K562 (cell line): ENCODE results near the gene AGRN. TPM values are rescaled to one million over a fixed set of nuclear protein-coding genes. Genes with fewer than 3 reads are reported as not detected.
A peak's percentile ranks its signal among the peaks of the same experiment; 100 is the strongest.

Source experiments
- DDX20 ChIP-seq: fragments of 450-650 bp; IDR thresholded peaks from 2 replicates; pipeline ENCODE4 v1.6.1; 2016; ENCODE audit warnings: missing genetic modification characterization, low read depth, mild to moderate bottlenecking, missing compliant biosample characterization, moderate library complexity
- DEAF1 ChIP-seq: fragments of 450-650 bp; formaldehyde crosslinking; IDR thresholded peaks from 2 replicates; pipeline ENCODE4 v1.4.0; 2020; ENCODE audit warnings: mild to moderate bottlenecking, moderate library complexity
- ESRRA ChIP-seq: fragments of 450-650 bp; IDR thresholded peaks from 2 replicates; pipeline ENCODE4 v1.6.1; 2014; ENCODE audit warnings: low read depth, mild to moderate bottlenecking, moderate library complexity, borderline replicate concordance
- HMGN3 ChIP-seq: IDR thresholded peaks from 2 replicates; pipeline ENCODE4 v1.6.1; 2011; ENCODE audit warnings: borderline replicate concordance, low read depth, mild to moderate bottlenecking, mixed read lengths, low read length; ENCODE audit not compliant: insufficient read length; ENCODE audit errors: extremely low read depth
- L3MBTL2 ChIP-seq: fragments of 450-650 bp; IDR thresholded peaks from 2 replicates; pipeline ENCODE4 v1.6.1; 2016; ENCODE audit warnings: mild to moderate bottlenecking, moderate library complexity
- PML ChIP-seq: IDR thresholded peaks from 2 replicates; pipeline ENCODE4 v1.6.1; 2012; ENCODE audit warnings: low read length, inconsistent platforms
- POLR2G ChIP-seq: fragments of 200-400 bp; formaldehyde crosslinking; IDR thresholded peaks from 2 replicates; pipeline ENCODE4 v1.6.1; 2017; ENCODE audit warnings: low read depth, mild to moderate bottlenecking, antibody characterized with exemption, low read length, moderate library complexity
- PYGO2 ChIP-seq: fragments of 450-650 bp; IDR thresholded peaks from 2 replicates; pipeline ENCODE4 v1.6.1; 2016; ENCODE audit warnings: mild to moderate bottlenecking, missing genetic modification characterization, moderate library complexity, missing compliant biosample characterization
- SETDB1 ChIP-seq: IDR thresholded peaks from one replicate; pipeline ENCODE4 v1.6.1; 2012; ENCODE audit warnings: low read length, control low read depth, inconsistent platforms
- SRSF7 ChIP-seq: fragments of 200-400 bp; formaldehyde crosslinking; optimal IDR thresholded peaks from 2 replicates; pipeline ENCODE3; 2017; ENCODE audit warnings: mild to moderate bottlenecking, low read depth, low read length
- ZBTB2 ChIP-seq: fragments of 450-650 bp; IDR thresholded peaks from 2 replicates; pipeline ENCODE4 v1.6.1; 2016; ENCODE audit warnings: antibody characterized with exemption
- ZNF408 ChIP-seq: fragments of 250-450 bp; sonication (Bioruptor Pico); IDR thresholded peaks from 2 replicates; pipeline ENCODE4 v1.4.0; 2020; ENCODE audit warnings: low read depth, mild to moderate bottlenecking, moderate library complexity
- ZNF445 ChIP-seq: fragments of 250-450 bp; sonication (Bioruptor Pico); IDR thresholded peaks from 2 replicates; pipeline ENCODE4 v1.4.0; 2020; ENCODE audit warnings: low read depth, mild to moderate bottlenecking, moderate library complexity
- ZNF561 ChIP-seq: fragments of 450-650 bp; formaldehyde crosslinking; conservative IDR thresholded peaks from 2 replicates; pipeline ENCODE4 v1.4.0; 2020; ENCODE audit warnings: mild to moderate bottlenecking, moderate library complexity
- polyA plus RNA-seq, 8 experiments: library from polyadenylated mRNA; depleted of rRNA in 4 of 8; stranded (reverse) in 5 of 8; unstranded in 3 of 8; fragments of >200 nt; fragmentation: Nextera tagmentation in 2 of 8; fragmentation: Illumina TruSeq in 1 of 8; extraction: Ambion mirVana in 2 of 8; extraction: Trizol in 1 of 8; gene quantifications; 2 replicates each; pipeline versions ENCODE4 v1.2.1 to v1.2.3, GENCODE V29; 2011 to 2014; ENCODE audit warnings: inconsistent platforms in 1 of 8, missing spikeins in 1 of 8
- total RNA-seq, 7 experiments: library from RNA; depleted of rRNA in 6 of 7; stranded (reverse); fragments of >200 nt in 6 of 7; fragmentation: Illumina TruSeq in 2 of 7; extraction: Trizol in 2 of 7; gene quantifications; 2 replicates each; pipeline versions ENCODE4 v1.2.1 to v1.2.3, GENCODE V29; 2011 to 2021; ENCODE audit warnings: low replicate concordance in 1 of 7
- TF ChIP-seq, protein P1 (sequence below): sonication (generic); formaldehyde crosslinking; IDR thresholded peaks from 2 replicates; pipeline ENCODE4 v1.8.1; 2023; ENCODE audit warnings: mild to moderate bottlenecking, missing genetic modification reagents
- TF ChIP-seq, protein P2 (sequence below): sonication (generic); formaldehyde crosslinking; IDR thresholded peaks from 2 replicates; pipeline ENCODE4 v1.8.1; 2023; ENCODE audit warnings: mild to moderate bottlenecking, missing genetic modification reagents, moderate library complexity

The AGRN gene
- total and polyA plus RNA-seq, 9 of the 15 experiments (the other 6 are each of a cell fraction or from before 2014, with no cell fraction given): 0.04 to 111 (median 18.1) TPM

- TF ChIP-seq DEAF1 (peak; percentile 90), DDX20 (tag) (no peak), ZNF561 (no peak), SETDB1 (no peak), ZNF445 (no peak), PYGO2 (tag) (no peak), ZNF408 (CRISPR knock-in tag) (no peak), PML (no peak), POLR2G (peak; percentile 76), HMGN3 (peak; percentile 92), L3MBTL2 (peak; percentile 82), SRSF7 (no peak), ESRRA (peak; percentile 7; the same call in 1 of the 2 replicates), ZBTB2 (peak; percentile 66; the same call in 1 of the 2 replicates)
- TF ChIP-seq, protein P1, sequence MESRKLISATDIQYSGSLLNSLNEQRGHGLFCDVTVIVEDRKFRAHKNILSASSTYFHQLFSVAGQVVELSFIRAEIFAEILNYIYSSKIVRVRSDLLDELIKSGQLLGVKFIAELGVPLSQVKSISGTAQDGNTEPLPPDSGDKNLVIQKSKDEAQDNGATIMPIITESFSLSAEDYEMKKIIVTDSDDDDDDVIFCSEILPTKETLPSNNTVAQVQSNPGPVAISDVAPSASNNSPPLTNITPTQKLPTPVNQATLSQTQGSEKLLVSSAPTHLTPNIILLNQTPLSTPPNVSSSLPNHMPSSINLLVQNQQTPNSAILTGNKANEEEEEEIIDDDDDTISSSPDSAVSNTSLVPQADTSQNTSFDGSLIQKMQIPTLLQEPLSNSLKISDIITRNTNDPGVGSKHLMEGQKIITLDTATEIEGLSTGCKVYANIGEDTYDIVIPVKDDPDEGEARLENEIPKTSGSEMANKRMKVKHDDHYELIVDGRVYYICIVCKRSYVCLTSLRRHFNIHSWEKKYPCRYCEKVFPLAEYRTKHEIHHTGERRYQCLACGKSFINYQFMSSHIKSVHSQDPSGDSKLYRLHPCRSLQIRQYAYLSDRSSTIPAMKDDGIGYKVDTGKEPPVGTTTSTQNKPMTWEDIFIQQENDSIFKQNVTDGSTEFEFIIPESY (CRISPR knock-in tag): peak; percentile 71
- TF ChIP-seq, protein P2, sequence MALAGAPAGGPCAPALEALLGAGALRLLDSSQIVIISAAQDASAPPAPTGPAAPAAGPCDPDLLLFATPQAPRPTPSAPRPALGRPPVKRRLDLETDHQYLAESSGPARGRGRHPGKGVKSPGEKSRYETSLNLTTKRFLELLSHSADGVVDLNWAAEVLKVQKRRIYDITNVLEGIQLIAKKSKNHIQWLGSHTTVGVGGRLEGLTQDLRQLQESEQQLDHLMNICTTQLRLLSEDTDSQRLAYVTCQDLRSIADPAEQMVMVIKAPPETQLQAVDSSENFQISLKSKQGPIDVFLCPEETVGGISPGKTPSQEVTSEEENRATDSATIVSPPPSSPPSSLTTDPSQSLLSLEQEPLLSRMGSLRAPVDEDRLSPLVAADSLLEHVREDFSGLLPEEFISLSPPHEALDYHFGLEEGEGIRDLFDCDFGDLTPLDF (CRISPR knock-in tag): no peak
Observed at GRCh38 chr1:1063945-1064831, 44.3 kb downstream of the AGRN start (continued).
